ENCODE measurements around the gene ERC2. TPM values are rescaled to one million over a fixed set of nuclear protein-coding genes. Genes with fewer than 3 reads are reported as not detected.

The ERC2 gene
- polyA plus RNA-seq, 3 donors = not detected

GRCh38 chr3:56282341-56282740 lies 185.9 kb downstream of the ERC2 start:
- Histone ChIP-seq H3K9ac (ENCODE audit: insufficient read depth, low read length, poor library complexity, severe bottlenecking) (no peak overlapping the region), H3K27ac (ENCODE audit: low read depth in 1 of 2, low read length in 2 of 2) (no peak overlapping the region), H3K4me3 (replicated peaks in 1 of 3; ENCODE audit: low read depth in 2 of 3, low read length in 3 of 3) (no peak overlapping the region), H4K20me1 (ENCODE audit: insufficient read depth, low read length) (no peaks in the 10 kb centered on the region), H3K79me2 (ENCODE audit: insufficient read depth, low read length) (no peaks in the 10 kb centered on the region), H3K36me3 (replicated peaks in 1 of 2; ENCODE audit: control insufficient read depth in 1 of 2, insufficient read depth in 2 of 2, low read length in 2 of 2) (no peaks in the 10 kb centered on the region), H3K4me2 (replicated peaks; ENCODE audit: extremely low read depth, low read length, poor library complexity, severe bottlenecking) (no peak overlapping the region), H3K27me3 (ENCODE audit: control insufficient read depth in 2 of 2, insufficient read depth in 2 of 2, low read length in 2 of 2) (no peaks in the 10 kb centered on the region), H2AFZ (ENCODE audit: insufficient read depth, low read depth, low read length, poor library complexity, severe bottlenecking) (no peak overlapping the region), H3K4me1 (ENCODE audit: control insufficient read depth in 1 of 2, insufficient read depth in 2 of 2, low read length in 2 of 2) (no peaks in the 10 kb centered on the region), H3K9me3 (replicated peaks in 1 of 2; ENCODE audit: control insufficient read depth in 1 of 2, insufficient read depth in 1 of 2, low read length in 2 of 2) (no peaks in the 10 kb centered on the region)
- peaks cover 0 to 5% (median 0%) of the 10 kb centered on the region in 7 donors for H3K9me3 Mint-ChIP-seq
- no peak for DNase-seq
- intact Hi-C loops (cut with micrococcal nuclease) = no loop called here
- H3K4me1 Mint-ChIP-seq = no peaks in the 10 kb centered on the region
- TF ChIP-seq, protein P1, sequence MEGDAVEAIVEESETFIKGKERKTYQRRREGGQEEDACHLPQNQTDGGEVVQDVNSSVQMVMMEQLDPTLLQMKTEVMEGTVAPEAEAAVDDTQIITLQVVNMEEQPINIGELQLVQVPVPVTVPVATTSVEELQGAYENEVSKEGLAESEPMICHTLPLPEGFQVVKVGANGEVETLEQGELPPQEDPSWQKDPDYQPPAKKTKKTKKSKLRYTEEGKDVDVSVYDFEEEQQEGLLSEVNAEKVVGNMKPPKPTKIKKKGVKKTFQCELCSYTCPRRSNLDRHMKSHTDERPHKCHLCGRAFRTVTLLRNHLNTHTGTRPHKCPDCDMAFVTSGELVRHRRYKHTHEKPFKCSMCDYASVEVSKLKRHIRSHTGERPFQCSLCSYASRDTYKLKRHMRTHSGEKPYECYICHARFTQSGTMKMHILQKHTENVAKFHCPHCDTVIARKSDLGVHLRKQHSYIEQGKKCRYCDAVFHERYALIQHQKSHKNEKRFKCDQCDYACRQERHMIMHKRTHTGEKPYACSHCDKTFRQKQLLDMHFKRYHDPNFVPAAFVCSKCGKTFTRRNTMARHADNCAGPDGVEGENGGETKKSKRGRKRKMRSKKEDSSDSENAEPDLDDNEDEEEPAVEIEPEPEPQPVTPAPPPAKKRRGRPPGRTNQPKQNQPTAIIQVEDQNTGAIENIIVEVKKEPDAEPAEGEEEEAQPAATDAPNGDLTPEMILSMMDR (IDR thresholded peaks at IDR 0.05) = no peak
- no peak overlapping the region for H3K27ac Mint-ChIP-seq
- H3K27me3 Mint-ChIP-seq (ENCODE audit: low read depth in 3 of 3) = peaks cover 0 to 4% (median 1%) of the 10 kb centered on the region in 3 donors
- H3K4me3 Mint-ChIP-seq = no peak overlapping the region
- H3K36me3 Mint-ChIP-seq = no peaks in the 10 kb centered on the region

- Histone ChIP-seq H3K9me3 (replicated peaks in 1 of 2; ENCODE audit: control insufficient read depth in 1 of 2, insufficient read depth in 1 of 2, low read length in 2 of 2) (no peaks in the 10 kb centered on the region), H3K27me3 (ENCODE audit: control insufficient read depth in 2 of 2, insufficient read depth in 2 of 2, low read length in 2 of 2) (no peaks in the 10 kb centered on the region), H3K79me2 (ENCODE audit: insufficient read depth, low read length) (no peaks in the 10 kb centered on the region), H3K4me2 (replicated peaks; ENCODE audit: extremely low read depth, low read length, poor library complexity, severe bottlenecking) (no peak overlapping the region), H2AFZ (ENCODE audit: insufficient read depth, low read depth, low read length, poor library complexity, severe bottlenecking) (no peak overlapping the region), H3K4me1 (ENCODE audit: control insufficient read depth in 1 of 2, insufficient read depth in 2 of 2, low read length in 2 of 2) (no peaks in the 10 kb centered on the region), H3K36me3 (replicated peaks in 1 of 2; ENCODE audit: control insufficient read depth in 1 of 2, insufficient read depth in 2 of 2, low read length in 2 of 2) (no peaks in the 10 kb centered on the region), H3K4me3 (replicated peaks in 1 of 3; ENCODE audit: low read depth in 2 of 3, low read length in 3 of 3) (no peak overlapping the region), H3K27ac (ENCODE audit: low read depth in 1 of 2, low read length in 2 of 2) (no peak overlapping the region), H4K20me1 (ENCODE audit: insufficient read depth, low read length) (no peaks in the 10 kb centered on the region), H3K9ac (ENCODE audit: insufficient read depth, low read length, poor library complexity, severe bottlenecking) (no peak overlapping the region)
- 100% methylated on average over 1 of the region's 1 CpG for WGBS (ENCODE audit: insufficient coverage)
- peaks cover 0 to 5% (median 2%) of the 10 kb centered on the region in 7 donors for H3K9me3 Mint-ChIP-seq
- no peak for DNase-seq
- H3K4me3 Mint-ChIP-seq = no peak overlapping the region
- TF ChIP-seq, protein P1 (IDR thresholded peaks at IDR 0.05) = no peak
- intact Hi-C loops (cut with micrococcal nuclease) = no loop called here
- H3K27ac Mint-ChIP-seq = peak overlapping the region in 1 of 7 donors; percentile 1
- no peaks in the 10 kb centered on the region for H3K4me1 Mint-ChIP-seq
- peaks cover 0 to 2% (median 0%) of the 10 kb centered on the region in 3 donors for H3K27me3 Mint-ChIP-seq (ENCODE audit: low read depth in 3 of 3)
- H3K36me3 Mint-ChIP-seq = no peaks in the 10 kb centered on the region
Observed at GRCh38 chr3:56277236-56277635, 191.0 kb downstream of the ERC2 start.

All from CD14-positive monocyte (primary cell).